ENCODE results near the gene RYR2.
"Not testable (repeated sequence)": the region's sequence is repeated elsewhere in the genome, so short reads cannot be mapped to it uniquely, and the experiment has no call there.

The RYR2 gene

GRCh38 chr1:237809099-237809498, 767.1 kb downstream of the RYR2 start:
- Histone ChIP-seq H3K27me3 (ENCODE audit: control insufficient read depth, insufficient read depth, low read length) (no peaks in the 10 kb centered on the region), H3K9me3 (ENCODE audit: control insufficient read depth, low read length) (no peaks in the 10 kb centered on the region), H3K36me3 (ENCODE audit: control insufficient read depth, insufficient read depth, low read length) (no peaks in the 10 kb centered on the region), H3K4me2 (ENCODE audit: low read length) (no peak overlapping the region), H3K27ac (no peak overlapping the region), H3K4me1 (no peaks in the 10 kb centered on the region), H3K9ac (no peak overlapping the region), H3K4me3 (ENCODE audit: low read depth, low read length) (no peak overlapping the region), H3K79me2 (no peaks in the 10 kb centered on the region), H2AFZ (no peak overlapping the region)
- TF ChIP-seq CTCF (IDR thresholded peaks at IDR 0.05): no peak

GRCh38 chr1:237811633-237812032, 769.6 kb downstream of the RYR2 start:
- Histone ChIP-seq H3K27ac (no peak overlapping the region), H3K27me3 (ENCODE audit: control insufficient read depth, insufficient read depth, low read length) (no peaks in the 10 kb centered on the region), H3K36me3 (ENCODE audit: control insufficient read depth, insufficient read depth, low read length) (no peaks in the 10 kb centered on the region), H3K4me1 (no peaks in the 10 kb centered on the region), H3K9me3 (ENCODE audit: control insufficient read depth, low read length) (no peaks in the 10 kb centered on the region), H3K79me2 (no peaks in the 10 kb centered on the region), H3K4me2 (ENCODE audit: low read length) (no peak overlapping the region), H3K9ac (no peak overlapping the region), H3K4me3 (ENCODE audit: low read depth, low read length) (no peak overlapping the region), H2AFZ (no peak overlapping the region)
- TF ChIP-seq CTCF (IDR thresholded peaks at IDR 0.05): no peak

GRCh38 chr1:237812061-237812460, 770.1 kb downstream of the RYR2 start:
- no peaks in the 10 kb centered on the region for H3K4me1 ChIP-seq
- H3K9ac ChIP-seq: no peak overlapping the region
- no peak overlapping the region for H3K4me3 ChIP-seq (ENCODE audit: low read depth, low read length)
- no peak overlapping the region for H3K27ac ChIP-seq
- no peak for TF ChIP-seq CTCF (IDR thresholded peaks at IDR 0.05)
- H2AFZ ChIP-seq: no peak overlapping the region
- no peaks in the 10 kb centered on the region for H3K27me3 ChIP-seq (ENCODE audit: control insufficient read depth, insufficient read depth, low read length)
- no peak overlapping the region for H3K4me2 ChIP-seq (ENCODE audit: low read length)
- no peaks in the 10 kb centered on the region for H3K9me3 ChIP-seq (ENCODE audit: control insufficient read depth, low read length)
- no peaks in the 10 kb centered on the region for H3K36me3 ChIP-seq (ENCODE audit: control insufficient read depth, insufficient read depth, low read length)
- H3K79me2 ChIP-seq: no peaks in the 10 kb centered on the region

- no peaks in the 10 kb centered on the region for H3K36me3 ChIP-seq (ENCODE audit: control insufficient read depth, insufficient read depth, low read length)
- no peak overlapping the region for H3K4me2 ChIP-seq (ENCODE audit: low read length)
- H3K9ac ChIP-seq: no peak overlapping the region
- TF ChIP-seq CTCF (IDR thresholded peaks at IDR 0.05): no peak
- H3K27ac ChIP-seq: no peak overlapping the region
- no peaks in the 10 kb centered on the region for H3K4me1 ChIP-seq
- H2AFZ ChIP-seq: no peak overlapping the region
- no peak overlapping the region for H3K4me3 ChIP-seq (ENCODE audit: low read depth, low read length)
- no peaks in the 10 kb centered on the region for H3K79me2 ChIP-seq
- no peaks in the 10 kb centered on the region for H3K27me3 ChIP-seq (ENCODE audit: control insufficient read depth, insufficient read depth, low read length)
- no peaks in the 10 kb centered on the region for H3K9me3 ChIP-seq (ENCODE audit: control insufficient read depth, low read length)
Measured at GRCh38 chr1:237814319-237814924, 772.4 kb downstream of the RYR2 start.

GRCh38 chr1:237817277-237817676, 775.3 kb downstream of the RYR2 start:
- H3K27ac ChIP-seq: no peak overlapping the region
- no peak overlapping the region for H3K4me3 ChIP-seq (ENCODE audit: low read depth, low read length)
- TF ChIP-seq CTCF (IDR thresholded peaks at IDR 0.05): no peak
- no peaks in the 10 kb centered on the region for H3K36me3 ChIP-seq (ENCODE audit: control insufficient read depth, insufficient read depth, low read length)
- no peak overlapping the region for H3K9ac ChIP-seq
- no peaks in the 10 kb centered on the region for H3K9me3 ChIP-seq (ENCODE audit: control insufficient read depth, low read length)
- H2AFZ ChIP-seq: no peak overlapping the region
- no peaks in the 10 kb centered on the region for H3K4me1 ChIP-seq
- no peaks in the 10 kb centered on the region for H3K27me3 ChIP-seq (ENCODE audit: control insufficient read depth, insufficient read depth, low read length)
- no peaks in the 10 kb centered on the region for H3K79me2 ChIP-seq
- H3K4me2 ChIP-seq (ENCODE audit: low read length): no peak overlapping the region

GRCh38 chr1:237820634-237821033, 778.6 kb downstream of the RYR2 start:
- H3K4me3 ChIP-seq (ENCODE audit: low read depth, low read length); H3K79me2 ChIP-seq; H3K36me3 ChIP-seq (ENCODE audit: control insufficient read depth, insufficient read depth, low read length): not testable (repeated sequence)

More at GRCh38 chr1:237820634-237821033, 778.6 kb downstream of the RYR2 start:
- H3K9me3 ChIP-seq (ENCODE audit: control insufficient read depth, low read length); H3K4me1 ChIP-seq; H2AFZ ChIP-seq; H3K27ac ChIP-seq; H3K9ac ChIP-seq; H3K4me2 ChIP-seq (ENCODE audit: low read length); H3K27me3 ChIP-seq (ENCODE audit: control insufficient read depth, insufficient read depth, low read length): not testable (repeated sequence)
